ENCODE measurements around the gene CD55.

GRCh38 chr1:207313131-207313530 lies 8.3 kb upstream of the CD55 start:
- TF ChIP-seq CTCF (IDR thresholded peaks at IDR 0.05; ENCODE audit: low read depth, low read length) (no peak), EZH2phosphoT487 (IDR thresholded peaks at IDR 0.05; ENCODE audit: low read depth) (no peak)

All from OCI-LY3 (cell line).